Upper lobe of left lung (tissue), 6 donors: ENCODE data around the gene CATSPERZ. TPM values are rescaled to one million over a fixed set of nuclear protein-coding genes. Genes with fewer than 3 reads are reported as not detected.
A peak's percentile ranks its signal among the peaks of the same experiment; 100 is the strongest.

Experiments used
- ATAC-seq, 2 donors: fragments of 200-7000 bp; cut with Tn5 transposase; one replicate each; pipeline ENCODE4 v1.9.1; 2022; ENCODE audit warnings: mild to moderate bottlenecking in 2 of 2, moderate library complexity in 2 of 2; ENCODE audit not compliant: low FRiP score in 2 of 2
- DNase-seq, 2 donors: peaks; one replicate each; pipeline ENCODE4 v3.0.0-alpha.2; 2019 to 2020
- H3K27ac ChIP-seq, 4 donors: fragments of 200-600 bp; sonication (generic); one replicate each; pipeline ENCODE4 v1.5.1; 2016 to 2019
- H3K27me3 ChIP-seq, 4 donors: fragments of 200-600 bp; sonication (generic); one replicate each; pipeline ENCODE4 v1.5.1; 2017 to 2019
- H3K36me3 ChIP-seq, 4 donors: fragments of 200-600 bp; sonication (generic); one replicate each; pipeline ENCODE4 v1.5.1; 2016 to 2019
- H3K4me1 ChIP-seq, 4 donors: fragments of 200-600 bp; sonication (generic); one replicate each; pipeline ENCODE4 v1.5.1; 2018 to 2019
- H3K4me3 ChIP-seq, 4 donors: fragments of 200-600 bp; sonication (generic); one replicate each; pipeline ENCODE4 v1.5.1; 2017 to 2019; ENCODE audit warnings: mild to moderate bottlenecking in 2 of 4, moderate library complexity in 1 of 4
- H3K9me3 ChIP-seq, 4 donors: fragments of 200-600 bp; sonication (generic); one replicate each; pipeline ENCODE4 v1.5.1; 2018 to 2019
- EP300 ChIP-seq, 4 donors: sonication (generic); formaldehyde crosslinking; IDR thresholded peaks; one replicate each; pipeline ENCODE4 v1.5.1; 2017; ENCODE audit warnings: antibody characterized with exemption in 4 of 4, control low read depth in 2 of 4
- POLR2A ChIP-seq, 4 donors: fragments of 450-650 bp; IDR thresholded peaks; one replicate each; pipeline ENCODE4 v1.5.1; 2016 to 2017; ENCODE audit warnings: antibody characterized with exemption in 4 of 4, mild to moderate bottlenecking in 2 of 4
- POLR2AphosphoS5 ChIP-seq, 2 donors: sonication (generic); formaldehyde crosslinking; IDR thresholded peaks; one replicate each; pipeline ENCODE4 v1.5.1; 2017; ENCODE audit warnings: antibody characterized with exemption in 2 of 2
- WGBS, 2 donors: methylation state at CpG; one replicate each; pipeline ENCODE4 v1.1.5; 2017 to 2018; 5-methylcytosine and 5-hydroxymethylcytosine counted together
- total RNA-seq, 6 donors: library from RNA; depleted of rRNA in 4 of 6; stranded (reverse); fragments of >200 nt in 4 of 6; gene quantifications; one replicate each; pipeline versions ENCODE4 v1.1.0 to v1.2.1, GENCODE V29; 2016 to 2021
- TF ChIP-seq, protein P1 (sequence below), 6 experiments: fragments of 450-650 bp in 4 of 6; fragments of 200-600 bp in 2 of 6; sonication (generic) in 2 of 6; IDR thresholded peaks; one replicate each; pipeline ENCODE4 v1.5.1; 2016 to 2019; ENCODE audit warnings: antibody characterized with exemption in 6 of 6
- donor health status: DM: no; HTN: no; CAD: no; lungs with moderate emphysema.
- donor health status: DM: no; HTN: yes; CAD: no; lungs with severe emphysema.

The CATSPERZ gene
- total RNA-seq, 6 donors from 2014 or later: 0.51 to 62.9 (median 2.5) TPM; not detected in 2

- 87 to 90% methylated on average over 2 of the region's 2 CpGs for WGBS, 2 donors
- H3K36me3 ChIP-seq: peaks cover 0 to 8% (median 5%) of the 10 kb centered on the region in 4 donors
- ATAC-seq: no peak
- TF ChIP-seq POLR2A (IDR thresholded peaks at IDR 0.05) (no peak), EP300 (IDR thresholded peaks at IDR 0.05) (no peak)
- TF ChIP-seq, protein P1, sequence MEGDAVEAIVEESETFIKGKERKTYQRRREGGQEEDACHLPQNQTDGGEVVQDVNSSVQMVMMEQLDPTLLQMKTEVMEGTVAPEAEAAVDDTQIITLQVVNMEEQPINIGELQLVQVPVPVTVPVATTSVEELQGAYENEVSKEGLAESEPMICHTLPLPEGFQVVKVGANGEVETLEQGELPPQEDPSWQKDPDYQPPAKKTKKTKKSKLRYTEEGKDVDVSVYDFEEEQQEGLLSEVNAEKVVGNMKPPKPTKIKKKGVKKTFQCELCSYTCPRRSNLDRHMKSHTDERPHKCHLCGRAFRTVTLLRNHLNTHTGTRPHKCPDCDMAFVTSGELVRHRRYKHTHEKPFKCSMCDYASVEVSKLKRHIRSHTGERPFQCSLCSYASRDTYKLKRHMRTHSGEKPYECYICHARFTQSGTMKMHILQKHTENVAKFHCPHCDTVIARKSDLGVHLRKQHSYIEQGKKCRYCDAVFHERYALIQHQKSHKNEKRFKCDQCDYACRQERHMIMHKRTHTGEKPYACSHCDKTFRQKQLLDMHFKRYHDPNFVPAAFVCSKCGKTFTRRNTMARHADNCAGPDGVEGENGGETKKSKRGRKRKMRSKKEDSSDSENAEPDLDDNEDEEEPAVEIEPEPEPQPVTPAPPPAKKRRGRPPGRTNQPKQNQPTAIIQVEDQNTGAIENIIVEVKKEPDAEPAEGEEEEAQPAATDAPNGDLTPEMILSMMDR (IDR thresholded peaks at IDR 0.05): no peak
- DNase-seq: no peak
- H3K4me1 ChIP-seq: peaks cover 18 to 34% (median 21%) of the 10 kb centered on the region in 4 donors
- H3K27me3 ChIP-seq: no peaks in the 10 kb centered on the region
- H3K4me3 ChIP-seq: no peak overlapping the region
- no peak overlapping the region for H3K27ac ChIP-seq
- H3K9me3 ChIP-seq: no peaks in the 10 kb centered on the region
These were observed 27.2 kb downstream of the CATSPERZ start for GRCh38 chr11:64327375-64327774.

- H3K27me3 ChIP-seq: no peaks in the 10 kb centered on the region
- peaks cover 0 to 2% (median 0%) of the 10 kb centered on the region in 4 donors for H3K36me3 ChIP-seq
- TF ChIP-seq EP300 (IDR thresholded peaks at IDR 0.05) (no peak), POLR2A (IDR thresholded peaks at IDR 0.05) (no peak), POLR2AphosphoS5 (IDR thresholded peaks at IDR 0.05) (no peak)
- TF ChIP-seq, protein P1 (IDR thresholded peaks at IDR 0.05): no peak
- peaks cover 14 to 30% (median 16%) of the 10 kb centered on the region in 4 donors for H3K4me1 ChIP-seq
- H3K27ac ChIP-seq: no peak overlapping the region
- 91 to 92% methylated on average over 3 of the region's 3 CpGs for WGBS, 2 donors
- H3K9me3 ChIP-seq: no peaks in the 10 kb centered on the region
- no peak overlapping the region for H3K4me3 ChIP-seq
- no peak for ATAC-seq
- DNase-seq: no peak
These were observed 27.8 kb downstream of the CATSPERZ start for GRCh38 chr11:64327993-64328392.

GRCh38 chr11:64330888-64331287 lies 30.7 kb downstream of the CATSPERZ start:
- no peak for ATAC-seq
- no peaks in the 10 kb centered on the region for H3K36me3 ChIP-seq
- no peaks in the 10 kb centered on the region for H3K9me3 ChIP-seq
- no peak overlapping the region for H3K4me3 ChIP-seq
- no peak overlapping the region for H3K27ac ChIP-seq
- H3K27me3 ChIP-seq: no peaks in the 10 kb centered on the region
- H3K4me1 ChIP-seq: peaks cover 17 to 33% (median 21%) of the 10 kb centered on the region in 4 donors
- peak in 1 of 2 donors; percentile 28 for DNase-seq
- TF ChIP-seq, protein P1 (IDR thresholded peaks at IDR 0.05): no peak
- TF ChIP-seq EP300 (IDR thresholded peaks at IDR 0.05) (no peak), POLR2A (IDR thresholded peaks at IDR 0.05) (no peak), POLR2AphosphoS5 (IDR thresholded peaks at IDR 0.05) (no peak)
- WGBS, 2 donors: 79 to 89% methylated on average over 11 of the region's 11 CpGs

- no peaks in the 10 kb centered on the region for H3K36me3 ChIP-seq
- H3K27ac ChIP-seq: peak overlapping the region; percentile 54 to 73 (median 66)
- ATAC-seq (peak; percentile 89 to 90), DNase-seq (peak; percentile 81 to 97)
- peaks cover 17 to 33% (median 21%) of the 10 kb centered on the region in 4 donors for H3K4me1 ChIP-seq
- no peaks in the 10 kb centered on the region for H3K27me3 ChIP-seq
- H3K4me3 ChIP-seq: no peak overlapping the region
- no peaks in the 10 kb centered on the region for H3K9me3 ChIP-seq
- WGBS, 2 donors: 19 to 25% methylated on average over 13 to 20 of the region's 20 CpGs
- peak; percentile 51 to 67 for TF ChIP-seq POLR2AphosphoS5 (IDR thresholded peaks at IDR 0.05)
- TF ChIP-seq, protein P1 (IDR thresholded peaks at IDR 0.05): peak; percentile 44 to 84 (median 75)
- no peak for TF ChIP-seq POLR2A (IDR thresholded peaks at IDR 0.05)
- TF ChIP-seq EP300 (IDR thresholded peaks at IDR 0.05): no peak
These were observed 31.6 kb downstream of the CATSPERZ start for GRCh38 chr11:64331569-64332371.
